HCT116 (cell line): ENCODE data around the gene HDHD5. TPM values are rescaled to one million over a fixed set of nuclear protein-coding genes. Genes with fewer than 3 reads are reported as not detected.

Experiments used
- ATAC-seq: fragments of 200-7000 bp; cut with Tn5 transposase; 2 replicates; pipeline ENCODE4 v1.9.1; 2020; ENCODE audit warnings: mild to moderate bottlenecking, moderate library complexity
- BruUV-seq: library from RNA; stranded (reverse); fragments of 400-500 nt; replicated peaks from 2 replicates; lab custom pipeline; 2021; lab: Mats Ljungman, UMichigan
- CTCF ChIA-PET: fragments of 300-600 bp; sonication (Branson Sonifier 250); formaldehyde crosslinking; loops from one replicate; lab custom pipeline; 2021; ENCODE audit warnings: antibody characterized with exemption; lab: Charles Lee
- POLR2A ChIA-PET: fragments of 300-600, 350-600 bp; sonication (Branson Sonifier 250); formaldehyde crosslinking; loops from one replicate; lab custom pipeline; 2021; ENCODE audit warnings: antibody characterized with exemption; lab: Charles Lee
- RAD21 ChIA-PET, 2 experiments: fragments of 300-600 bp; sonication (Branson Sonifier 250); formaldehyde crosslinking; loops; one replicate each; lab custom pipeline; 2023; ENCODE audit warnings: low total read pairs in 2 of 2; ENCODE audit not compliant: uncharacterized antibody in 2 of 2, unreplicated experiment in 2 of 2, low non-redundant PET in 1 of 2; lab: Charles Lee
- DNase-seq: peaks from one replicate; pipeline ENCODE4 v3.0.0-alpha.2; 2010; ENCODE audit warnings: low read depth, low spot score
- H2AFZ ChIP-seq: fragments of 200-600 bp; shearing (Covaris generic), sonication (generic); 2 replicates; pipeline ENCODE4 v1.6.1; 2017; ENCODE audit warnings: low read depth, mixed run types, mixed read lengths, antibody characterized with exemption, low read length; ENCODE audit not compliant: poor library complexity, severe bottlenecking
- H3K27ac ChIP-seq: 2 replicates; pipeline ENCODE4 v1.5.1; 2012; ENCODE audit warnings: low read depth, low read length
- H3K27me3 ChIP-seq: fragments of 200-600 bp; sonication (generic); 2 replicates; pipeline ENCODE4 v1.6.1; 2016; ENCODE audit warnings: mixed run types, low read length, mixed read lengths; ENCODE audit not compliant: insufficient read depth
- H3K36me3 ChIP-seq, 2 experiments: fragments of 200-500 bp in 1 of 2; fragments of 200-600 bp in 1 of 2; sonication (Bioruptor generic) in 1 of 2; sonication (generic) in 1 of 2; 2 replicates each; pipeline versions ENCODE4 v1.5.1 to v1.6.1; 2014 to 2016; ENCODE audit warnings: low read length in 2 of 2, inconsistent platforms in 1 of 2, mixed read lengths in 1 of 2, mixed run types in 1 of 2; ENCODE audit not compliant: insufficient read depth in 2 of 2, control insufficient read depth in 1 of 2
- H3K4me1 ChIP-seq, 2 experiments: fragments of 200-600 bp in 1 of 2; sonication (generic) in 1 of 2; 2 replicates each; pipeline versions ENCODE4 v1.5.1 to v1.6.1; 2012 to 2017; ENCODE audit warnings: low read length in 2 of 2, inconsistent platforms in 1 of 2, mild to moderate bottlenecking in 1 of 2, mixed read lengths in 1 of 2, mixed run types in 1 of 2, moderate library complexity in 1 of 2; ENCODE audit not compliant: insufficient read depth in 2 of 2, control insufficient read depth in 1 of 2
- H3K4me2 ChIP-seq: fragments of 200-600 bp; sonication (generic); 2 replicates; pipeline ENCODE4 v1.6.1; 2017; ENCODE audit warnings: mixed run types, low read length, mixed read lengths
- H3K4me3 ChIP-seq, 2 experiments: fragments of 200-600 bp in 1 of 2; sonication (generic) in 1 of 2; replicated peaks in 1 of 2; 2 replicates each; pipeline ENCODE4 v1.5.1; 2011 to 2016; ENCODE audit warnings: low read length in 2 of 2, control low read depth in 1 of 2, low read depth in 1 of 2, mild to moderate bottlenecking in 1 of 2, mixed read lengths in 1 of 2, mixed run types in 1 of 2
- H3K79me2 ChIP-seq: fragments of 200-600 bp; sonication (generic); 2 replicates; pipeline ENCODE4 v1.6.1; 2017; ENCODE audit warnings: mild to moderate bottlenecking, mixed run types, low read length, moderate library complexity, mixed read lengths; ENCODE audit not compliant: insufficient read depth
- H3K9ac ChIP-seq: fragments of 200-600 bp; sonication (generic); 2 replicates; pipeline ENCODE4 v1.6.1; 2016; ENCODE audit warnings: low read length, mixed read lengths
- H3K9me2 ChIP-seq: fragments of 200-600 bp; sonication (generic), shearing (Covaris generic); 2 replicates; pipeline ENCODE4 v1.6.1; 2017; ENCODE audit warnings: mixed run types, mild to moderate bottlenecking, moderate library complexity; ENCODE audit not compliant: insufficient read depth
- H3K9me3 ChIP-seq, 2 experiments: fragments of 200-500 bp in 1 of 2; fragments of 200-600 bp in 1 of 2; sonication (Bioruptor generic) in 1 of 2; sonication (generic) in 1 of 2; 2 replicates each; pipeline ENCODE4 v1.6.1; 2014 to 2017; ENCODE audit warnings: low read length in 2 of 2, mixed read lengths in 2 of 2, inconsistent platforms in 1 of 2, low read depth in 1 of 2, mild to moderate bottlenecking in 1 of 2, mixed run types in 1 of 2, moderate library complexity in 1 of 2; ENCODE audit not compliant: control insufficient read depth in 1 of 2, insufficient read depth in 1 of 2
- H4K20me1 ChIP-seq: fragments of 200-600 bp; sonication (generic), shearing (Covaris generic); 2 replicates; pipeline ENCODE4 v1.6.1; 2017; ENCODE audit warnings: mixed run types, mild to moderate bottlenecking, moderate library complexity; ENCODE audit not compliant: insufficient read depth
- CBX3 ChIP-seq: IDR thresholded peaks from 2 replicates; pipeline ENCODE4 v1.6.1; 2012; ENCODE audit warnings: low read depth
- CEBPB ChIP-seq: IDR thresholded peaks from 2 replicates; pipeline ENCODE4 v1.6.1; 2012; ENCODE audit warnings: low read depth
- FOSL1 ChIP-seq: IDR thresholded peaks from 2 replicates; pipeline ENCODE4 v1.6.1; 2012; ENCODE audit warnings: low read depth
- MAX ChIP-seq: IDR thresholded peaks from 2 replicates; pipeline ENCODE4 v1.6.1; 2012
- POLR2A ChIP-seq: IDR thresholded peaks from 2 replicates; pipeline ENCODE4 v1.7.0; 2011; ENCODE audit warnings: borderline replicate concordance; ENCODE audit not compliant: insufficient read depth, insufficient read length; ENCODE audit errors: extremely low read depth
- SRF ChIP-seq: IDR thresholded peaks from 2 replicates; pipeline ENCODE4 v1.6.1; 2012; ENCODE audit warnings: low read depth
- TCF7L2 ChIP-seq: IDR thresholded peaks from 2 replicates; pipeline ENCODE4 v1.7.0; 2011; ENCODE audit warnings: borderline replicate concordance, inconsistent platforms; ENCODE audit not compliant: insufficient read depth, insufficient read length; ENCODE audit errors: extremely low read depth
- ZNF274 ChIP-seq: fragments of 200-500 bp; sonication (Bioruptor generic); IDR thresholded peaks from 2 replicates; pipeline ENCODE4 v1.6.1; 2014; ENCODE audit warnings: mild to moderate bottlenecking, low read depth, low read length, inconsistent platforms
- intact Hi-C: fragments of 100-400 bp; cut with micrococcal nuclease; formaldehyde crosslinking; loops from 2 replicates; pipeline ENCODE4 v1.10.0; 2022
- total RNA-seq: library from RNA; stranded (reverse); gene quantifications from one replicate; pipeline ENCODE4 v1.2.1, GENCODE V29; 2021; ENCODE audit not compliant: unreplicated experiment
- TF ChIP-seq, protein P1 (sequence below): IDR thresholded peaks from 2 replicates; pipeline ENCODE4 v1.6.1; 2011; ENCODE audit warnings: mild to moderate bottlenecking, low read length, moderate library complexity; ENCODE audit not compliant: insufficient replicate concordance; ENCODE audit errors: extremely low read depth

HDHD5 gene
- total RNA-seq, 1 experiment from 2014 or later, result 70.1 TPM

- TF ChIP-seq, protein P1, sequence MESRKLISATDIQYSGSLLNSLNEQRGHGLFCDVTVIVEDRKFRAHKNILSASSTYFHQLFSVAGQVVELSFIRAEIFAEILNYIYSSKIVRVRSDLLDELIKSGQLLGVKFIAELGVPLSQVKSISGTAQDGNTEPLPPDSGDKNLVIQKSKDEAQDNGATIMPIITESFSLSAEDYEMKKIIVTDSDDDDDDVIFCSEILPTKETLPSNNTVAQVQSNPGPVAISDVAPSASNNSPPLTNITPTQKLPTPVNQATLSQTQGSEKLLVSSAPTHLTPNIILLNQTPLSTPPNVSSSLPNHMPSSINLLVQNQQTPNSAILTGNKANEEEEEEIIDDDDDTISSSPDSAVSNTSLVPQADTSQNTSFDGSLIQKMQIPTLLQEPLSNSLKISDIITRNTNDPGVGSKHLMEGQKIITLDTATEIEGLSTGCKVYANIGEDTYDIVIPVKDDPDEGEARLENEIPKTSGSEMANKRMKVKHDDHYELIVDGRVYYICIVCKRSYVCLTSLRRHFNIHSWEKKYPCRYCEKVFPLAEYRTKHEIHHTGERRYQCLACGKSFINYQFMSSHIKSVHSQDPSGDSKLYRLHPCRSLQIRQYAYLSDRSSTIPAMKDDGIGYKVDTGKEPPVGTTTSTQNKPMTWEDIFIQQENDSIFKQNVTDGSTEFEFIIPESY, result no peak
- TF ChIP-seq ZNF274, result no peak
- no peak for TF ChIP-seq TCF7L2
- TF ChIP-seq POLR2A, result no peak
- TF ChIP-seq CEBPB, result no peak
- TF ChIP-seq SRF, result no peak
- TF ChIP-seq MAX, result no peak
- no peak for TF ChIP-seq FOSL1
Observed at GRCh38 chr22:17114173-17114897, 44.7 kb downstream of the HDHD5 start (continued).

DNA sequence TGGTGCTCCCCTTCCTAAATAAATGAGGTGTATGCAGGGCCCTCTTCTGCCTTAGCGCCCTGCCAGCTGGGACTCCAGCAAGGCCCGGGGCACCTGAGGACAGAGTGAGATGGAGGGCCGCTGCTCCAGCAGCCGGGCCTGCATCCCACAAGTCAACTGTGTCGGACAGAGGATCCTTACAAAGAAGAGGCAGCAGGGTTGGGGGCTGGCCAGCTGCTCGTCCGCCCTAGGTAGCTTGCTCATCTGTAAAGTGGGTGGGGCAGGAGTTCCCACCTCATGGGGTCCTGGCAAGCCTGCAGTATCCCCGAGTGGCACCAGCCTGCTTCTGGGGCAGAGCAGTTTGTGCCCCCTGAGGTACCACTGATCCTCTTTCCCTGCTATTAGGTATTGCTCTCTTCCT lies 45.5 kb downstream of the HDHD5 start:
- Histone ChIP-seq H3K4me3 (no peak overlapping the region), H3K27me3 (no peaks in the 10 kb centered on the region), H3K36me3 (no peaks in the 10 kb centered on the region), H3K27ac (no peak overlapping the region), H3K79me2 (no peaks in the 10 kb centered on the region), H3K9me3 (no peaks in the 10 kb centered on the region), H3K9ac (no peak overlapping the region), H4K20me1 (no peaks in the 10 kb centered on the region), H3K4me2 (no peak overlapping the region), H2AFZ (no peak overlapping the region), H3K9me2 (no peaks in the 10 kb centered on the region), H3K4me1 (no peaks in the 10 kb centered on the region)
- ChIA-PET CTCF (no interaction called here), POLR2A (no interaction called here), RAD21 (no interaction called here)
- intact Hi-C loops, result no loop called here
- TF ChIP-seq CBX3, result no peak
- DNase-seq, result no peak
- no peak for ATAC-seq
- no TSS peak for BruUV-seq
